ENCODE results near the gene IFT27.
"Not testable (repeated sequence)": the region's sequence is repeated elsewhere in the genome, so short reads cannot be mapped to it uniquely, and the experiment has no call there.

IFT27 gene

DNA sequence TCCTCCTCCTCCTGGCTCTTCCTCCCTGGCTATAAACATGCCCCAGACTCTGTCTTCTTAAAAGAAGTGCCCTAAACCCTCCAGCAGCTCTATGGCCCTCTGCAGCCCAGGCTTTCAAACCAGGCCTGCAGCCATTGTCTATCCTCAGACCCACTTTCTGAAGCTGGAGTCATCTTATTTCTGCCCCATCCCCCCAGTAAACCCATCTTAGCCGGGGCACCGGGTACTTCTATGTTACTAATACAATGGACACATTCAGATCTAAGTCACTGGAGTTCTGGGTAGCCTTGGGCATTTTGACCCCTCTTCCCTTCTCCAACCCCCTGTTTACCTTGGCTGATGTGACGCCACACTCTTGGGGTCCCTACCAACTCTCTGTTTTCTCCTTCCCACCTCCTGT is 42.6 kb downstream of the IFT27 start:
- no peak overlapping the region for H3K9ac ChIP-seq (ENCODE audit: low read length)
- no peaks in the 10 kb centered on the region for H3K27me3 ChIP-seq (ENCODE audit: control insufficient read depth, insufficient read depth, low read length)
- no peaks in the 10 kb centered on the region for H3K36me3 ChIP-seq (ENCODE audit: control insufficient read depth, insufficient read depth, low read length)
- H3K4me3 ChIP-seq (ENCODE audit: low read length): no peak overlapping the region
- H3K4me1 ChIP-seq (ENCODE audit: control insufficient read depth, insufficient read depth, low read length): no peaks in the 10 kb centered on the region
- H3K27ac ChIP-seq (ENCODE audit: low read depth, low read length): no peak overlapping the region

DNA sequence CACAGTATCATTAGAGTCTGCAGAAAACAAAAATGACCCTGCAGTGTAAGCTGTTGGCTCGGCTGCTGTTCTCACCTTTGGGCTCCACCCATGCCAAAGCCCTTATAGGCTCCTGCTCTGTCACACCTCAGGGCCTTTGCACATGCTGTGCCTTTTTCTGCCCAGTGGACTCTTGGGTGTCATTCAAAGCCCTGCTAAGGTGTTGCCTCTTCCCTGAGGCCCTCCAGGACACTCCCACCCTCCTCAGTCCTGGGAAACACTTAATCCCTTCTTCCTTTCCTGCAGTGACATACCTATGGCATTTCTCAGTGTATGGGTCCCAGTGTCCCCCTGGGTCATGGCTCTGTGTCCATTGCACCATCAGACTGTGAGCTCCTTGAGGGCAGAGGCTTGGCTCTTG is 43.3 kb downstream of the IFT27 start:
- no peaks in the 10 kb centered on the region for H3K36me3 ChIP-seq (ENCODE audit: control insufficient read depth, insufficient read depth, low read length)
- no peak overlapping the region for H3K27ac ChIP-seq (ENCODE audit: low read depth, low read length)
- H3K27me3 ChIP-seq (ENCODE audit: control insufficient read depth, insufficient read depth, low read length): no peaks in the 10 kb centered on the region

GRCh38 chr22:36731916-36732315 is 44.0 kb downstream of the IFT27 start:
- Histone ChIP-seq H3K36me3 (ENCODE audit: control insufficient read depth, insufficient read depth, low read length) (no peaks in the 10 kb centered on the region), H3K4me3 (ENCODE audit: low read length) (no peak overlapping the region), H3K4me1 (ENCODE audit: control insufficient read depth, insufficient read depth, low read length) (no peaks in the 10 kb centered on the region), H3K27me3 (ENCODE audit: control insufficient read depth, insufficient read depth, low read length) (no peaks in the 10 kb centered on the region), H3K27ac (ENCODE audit: low read depth, low read length) (no peak overlapping the region), H3K9ac (ENCODE audit: low read length) (no peak overlapping the region)

More for the DNA sequence above, 43.3 kb downstream of the IFT27 start:
- H3K4me3 ChIP-seq (ENCODE audit: low read length): no peak overlapping the region
- no peak overlapping the region for H3K9ac ChIP-seq (ENCODE audit: low read length)
- no peaks in the 10 kb centered on the region for H3K4me1 ChIP-seq (ENCODE audit: control insufficient read depth, insufficient read depth, low read length)

GRCh38 chr22:36731321-36731720 is 44.6 kb downstream of the IFT27 start:
- H3K4me1 ChIP-seq (ENCODE audit: control insufficient read depth, insufficient read depth, low read length); H3K4me3 ChIP-seq (ENCODE audit: low read length); H3K27me3 ChIP-seq (ENCODE audit: control insufficient read depth, insufficient read depth, low read length); H3K27ac ChIP-seq (ENCODE audit: low read depth, low read length); H3K9ac ChIP-seq (ENCODE audit: low read length); H3K36me3 ChIP-seq (ENCODE audit: control insufficient read depth, insufficient read depth, low read length): not testable (repeated sequence)

- H3K4me1 ChIP-seq (ENCODE audit: control insufficient read depth, insufficient read depth, low read length): no peaks in the 10 kb centered on the region
- H3K27ac ChIP-seq (ENCODE audit: low read depth, low read length): no peak overlapping the region
- H3K9ac ChIP-seq (ENCODE audit: low read length): no peak overlapping the region
- no peak overlapping the region for H3K4me3 ChIP-seq (ENCODE audit: low read length)
- no peaks in the 10 kb centered on the region for H3K27me3 ChIP-seq (ENCODE audit: control insufficient read depth, insufficient read depth, low read length)
- H3K36me3 ChIP-seq (ENCODE audit: control insufficient read depth, insufficient read depth, low read length): no peaks in the 10 kb centered on the region
These were observed 45.6 kb downstream of the IFT27 start for GRCh38 chr22:36730176-36730858.

DNA sequence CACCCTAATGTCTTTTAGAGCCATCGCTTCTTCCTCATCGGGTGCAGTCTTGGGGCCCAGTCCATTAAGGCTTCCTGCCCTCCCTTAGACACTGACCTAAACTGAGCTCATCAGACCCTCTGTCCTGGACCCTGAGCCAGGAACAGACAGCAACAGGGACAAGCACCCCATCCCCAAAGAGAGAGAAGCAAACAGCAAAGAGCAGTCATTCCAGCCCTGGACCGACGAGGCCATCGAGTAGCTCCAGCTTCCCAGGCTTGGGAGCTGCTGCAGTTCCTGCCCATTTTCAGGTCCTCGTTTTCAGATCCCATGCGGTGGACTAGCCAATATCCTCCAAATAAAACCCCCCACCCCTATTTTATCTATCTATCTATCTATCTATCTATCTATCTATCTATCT is 46.6 kb downstream of the IFT27 start:
- no peaks in the 10 kb centered on the region for H3K4me1 ChIP-seq (ENCODE audit: control insufficient read depth, insufficient read depth, low read length)
- no peak overlapping the region for H3K27ac ChIP-seq (ENCODE audit: low read depth, low read length)
- H3K9ac ChIP-seq (ENCODE audit: low read length): no peak overlapping the region
- H3K36me3 ChIP-seq (ENCODE audit: control insufficient read depth, insufficient read depth, low read length): no peaks in the 10 kb centered on the region
- H3K27me3 ChIP-seq (ENCODE audit: control insufficient read depth, insufficient read depth, low read length): no peaks in the 10 kb centered on the region
- no peak overlapping the region for H3K4me3 ChIP-seq (ENCODE audit: low read length)

DNA sequence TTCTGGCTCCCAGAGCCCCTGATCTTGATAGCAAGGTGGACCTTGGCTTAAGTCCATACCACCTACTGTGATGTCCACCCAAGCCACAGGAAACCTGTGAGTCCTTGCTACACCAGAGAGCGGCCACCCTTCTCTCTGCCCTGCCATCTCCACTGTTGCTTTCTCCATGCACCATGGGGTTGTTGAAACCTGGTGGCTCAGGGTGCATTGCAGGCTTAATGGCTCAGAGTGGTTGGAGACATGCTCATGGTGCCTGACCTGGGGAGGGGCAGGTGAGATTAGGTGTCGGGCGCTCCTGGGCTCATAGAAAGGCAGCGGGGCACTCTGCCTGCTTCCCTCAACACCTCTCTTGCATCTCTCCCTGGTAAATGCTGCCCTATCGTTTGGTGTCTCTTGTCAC is 47.4 kb downstream of the IFT27 start:
- Histone ChIP-seq H3K27ac (ENCODE audit: low read depth, low read length) (no peak overlapping the region), H3K36me3 (ENCODE audit: control insufficient read depth, insufficient read depth, low read length) (no peaks in the 10 kb centered on the region), H3K9ac (ENCODE audit: low read length) (no peak overlapping the region), H3K4me1 (ENCODE audit: control insufficient read depth, insufficient read depth, low read length) (no peaks in the 10 kb centered on the region), H3K4me3 (ENCODE audit: low read length) (no peak overlapping the region), H3K27me3 (ENCODE audit: control insufficient read depth, insufficient read depth, low read length) (no peaks in the 10 kb centered on the region)

DNA sequence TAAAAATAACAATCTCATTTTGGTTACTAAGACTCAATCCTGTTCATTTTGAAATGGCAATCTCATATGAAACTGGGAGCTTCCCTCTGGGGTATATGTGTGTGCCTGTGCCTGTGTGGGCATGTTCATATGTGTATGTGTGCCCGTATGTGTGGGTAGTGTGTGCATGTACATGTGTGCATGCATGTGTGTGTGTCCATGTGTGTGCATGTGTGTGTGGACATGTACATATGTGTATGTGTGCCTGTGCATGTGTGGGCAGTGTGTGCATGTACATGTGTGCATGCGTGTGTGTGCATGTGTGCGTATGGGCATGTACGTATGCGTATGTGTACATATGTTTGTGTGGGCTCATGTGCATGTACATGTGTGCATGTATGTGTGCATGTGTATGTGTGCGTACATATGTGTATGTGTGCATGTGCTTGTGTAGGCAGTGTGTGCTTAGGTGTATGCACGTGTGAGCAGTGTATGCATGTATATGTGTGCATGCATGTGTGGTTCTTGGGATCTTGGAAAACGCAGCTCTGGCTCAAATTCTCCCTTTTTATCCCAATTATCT is 47.9 kb downstream of the IFT27 start:
- Histone ChIP-seq H3K27ac (ENCODE audit: low read depth, low read length) (no peak overlapping the region), H3K27me3 (ENCODE audit: control insufficient read depth, insufficient read depth, low read length) (no peaks in the 10 kb centered on the region), H3K9ac (ENCODE audit: low read length) (no peak overlapping the region)

GRCh38 chr22:36727110-36727509 is 48.8 kb downstream of the IFT27 start:
- Histone ChIP-seq H3K9ac (ENCODE audit: low read length) (no peak overlapping the region), H3K27ac (ENCODE audit: low read depth, low read length) (no peak overlapping the region), H3K36me3 (ENCODE audit: control insufficient read depth, insufficient read depth, low read length) (no peaks in the 10 kb centered on the region), H3K27me3 (ENCODE audit: control insufficient read depth, insufficient read depth, low read length) (no peaks in the 10 kb centered on the region), H3K4me1 (ENCODE audit: control insufficient read depth, insufficient read depth, low read length) (no peaks in the 10 kb centered on the region), H3K4me3 (ENCODE audit: low read length) (no peak overlapping the region)

More for the DNA sequence above, 47.9 kb downstream of the IFT27 start:
- no peaks in the 10 kb centered on the region for H3K36me3 ChIP-seq (ENCODE audit: control insufficient read depth, insufficient read depth, low read length)
- no peak overlapping the region for H3K4me3 ChIP-seq (ENCODE audit: low read length)
- H3K4me1 ChIP-seq (ENCODE audit: control insufficient read depth, insufficient read depth, low read length): no peaks in the 10 kb centered on the region

DNA sequence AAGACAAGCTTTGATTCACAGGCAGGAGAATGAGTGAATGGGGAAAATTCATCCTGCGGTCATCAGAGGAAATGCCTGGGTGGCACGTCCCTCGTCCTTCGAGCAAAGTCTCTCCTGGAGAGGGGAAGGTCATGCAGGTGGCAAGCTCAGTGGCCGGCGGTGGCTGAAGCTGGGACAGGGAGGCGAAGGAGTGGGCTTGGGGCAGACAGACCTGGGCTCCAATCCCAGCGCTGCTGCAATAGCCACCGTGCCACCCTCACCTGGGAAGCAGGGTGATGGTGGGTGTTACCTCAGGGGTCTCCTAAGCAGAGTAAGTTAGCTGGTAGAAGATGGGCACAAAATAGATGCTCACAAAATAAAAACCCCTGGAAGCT is 49.9 kb downstream of the IFT27 start:
- H3K27ac ChIP-seq (ENCODE audit: low read depth, low read length): no peak overlapping the region
- H3K4me3 ChIP-seq (ENCODE audit: low read length): no peak overlapping the region
- no peaks in the 10 kb centered on the region for H3K36me3 ChIP-seq (ENCODE audit: control insufficient read depth, insufficient read depth, low read length)
- no peaks in the 10 kb centered on the region for H3K27me3 ChIP-seq (ENCODE audit: control insufficient read depth, insufficient read depth, low read length)
- no peaks in the 10 kb centered on the region for H3K4me1 ChIP-seq (ENCODE audit: control insufficient read depth, insufficient read depth, low read length)
- H3K9ac ChIP-seq (ENCODE audit: low read length): no peak overlapping the region

- Histone ChIP-seq H3K9ac (ENCODE audit: low read length) (no peak overlapping the region), H3K4me1 (ENCODE audit: control insufficient read depth, insufficient read depth, low read length) (no peaks in the 10 kb centered on the region), H3K36me3 (ENCODE audit: control insufficient read depth, insufficient read depth, low read length) (no peaks in the 10 kb centered on the region), H3K27ac (ENCODE audit: low read depth, low read length) (no peak overlapping the region), H3K4me3 (ENCODE audit: low read length) (no peak overlapping the region), H3K27me3 (ENCODE audit: control insufficient read depth, insufficient read depth, low read length) (no peaks in the 10 kb centered on the region)
These were observed 50.4 kb downstream of the IFT27 start for GRCh38 chr22:36725366-36726006.

DNA sequence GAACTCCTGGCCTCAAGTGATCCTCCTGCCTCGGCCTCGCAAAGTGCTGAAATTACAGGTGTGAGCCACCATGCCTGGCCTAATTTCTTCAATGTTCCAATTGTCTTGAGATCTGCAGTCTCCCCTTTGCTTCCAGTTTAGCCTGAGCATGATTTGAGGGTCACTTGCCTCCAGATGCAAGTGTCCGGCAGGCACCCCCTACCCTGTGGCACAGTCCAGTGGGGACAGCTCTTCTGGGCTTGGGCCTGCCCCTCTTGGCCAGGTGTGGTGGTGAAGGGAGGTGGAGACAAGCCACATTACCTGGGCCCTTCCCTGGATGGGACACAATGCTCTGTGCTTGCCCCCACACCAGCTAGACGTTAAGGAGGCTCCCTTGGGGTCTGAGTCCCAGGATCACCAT is 51.1 kb downstream of the IFT27 start:
- H3K36me3 ChIP-seq (ENCODE audit: control insufficient read depth, insufficient read depth, low read length): no peaks in the 10 kb centered on the region
- H3K4me3 ChIP-seq (ENCODE audit: low read length): no peak overlapping the region
- no peaks in the 10 kb centered on the region for H3K27me3 ChIP-seq (ENCODE audit: control insufficient read depth, insufficient read depth, low read length)
- no peaks in the 10 kb centered on the region for H3K4me1 ChIP-seq (ENCODE audit: control insufficient read depth, insufficient read depth, low read length)
- H3K9ac ChIP-seq (ENCODE audit: low read length): no peak overlapping the region
- no peak overlapping the region for H3K27ac ChIP-seq (ENCODE audit: low read depth, low read length)

GRCh38 chr22:36722055-36722454 is 53.9 kb downstream of the IFT27 start:
- Histone ChIP-seq H3K9ac (ENCODE audit: low read length) (no peak overlapping the region), H3K4me1 (ENCODE audit: control insufficient read depth, insufficient read depth, low read length) (no peaks in the 10 kb centered on the region), H3K36me3 (ENCODE audit: control insufficient read depth, insufficient read depth, low read length) (no peaks in the 10 kb centered on the region), H3K4me3 (ENCODE audit: low read length) (no peak overlapping the region), H3K27ac (ENCODE audit: low read depth, low read length) (no peak overlapping the region), H3K27me3 (ENCODE audit: control insufficient read depth, insufficient read depth, low read length) (no peaks in the 10 kb centered on the region)
